Measurements from ENCODE around the gene MIPOL1. TPM values are rescaled to one million over a fixed set of nuclear protein-coding genes. Genes with fewer than 3 reads are reported as not detected.

MIPOL1 gene
- total and polyA plus RNA-seq, 2 experiments from 2014 or later: 16.6 to 24.8 TPM

DNA sequence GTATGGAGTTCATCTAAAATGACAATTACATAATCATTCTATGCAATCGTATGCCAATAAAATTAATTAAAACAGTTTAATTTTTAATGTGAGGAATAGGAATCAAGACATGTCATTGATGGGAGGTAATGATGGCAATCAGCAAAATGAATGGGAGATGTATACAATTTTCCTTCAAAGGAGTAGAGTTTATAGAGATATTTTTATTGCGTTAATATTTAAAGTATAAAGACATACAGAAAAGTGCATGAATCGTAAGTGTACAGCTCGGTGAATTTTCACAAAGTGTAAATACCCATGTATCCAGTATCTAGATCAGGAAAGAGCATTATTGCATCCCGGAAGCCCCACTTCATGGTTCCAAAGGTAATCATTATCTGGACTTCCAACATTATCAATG lies 1.2 kb downstream of the MIPOL1 start (continued):
- TF ChIP-seq EZH2phosphoT487 (IDR thresholded peaks at IDR 0.05; ENCODE audit: unreplicated experiment): no peak
- TF ChIP-seq, protein P1, sequence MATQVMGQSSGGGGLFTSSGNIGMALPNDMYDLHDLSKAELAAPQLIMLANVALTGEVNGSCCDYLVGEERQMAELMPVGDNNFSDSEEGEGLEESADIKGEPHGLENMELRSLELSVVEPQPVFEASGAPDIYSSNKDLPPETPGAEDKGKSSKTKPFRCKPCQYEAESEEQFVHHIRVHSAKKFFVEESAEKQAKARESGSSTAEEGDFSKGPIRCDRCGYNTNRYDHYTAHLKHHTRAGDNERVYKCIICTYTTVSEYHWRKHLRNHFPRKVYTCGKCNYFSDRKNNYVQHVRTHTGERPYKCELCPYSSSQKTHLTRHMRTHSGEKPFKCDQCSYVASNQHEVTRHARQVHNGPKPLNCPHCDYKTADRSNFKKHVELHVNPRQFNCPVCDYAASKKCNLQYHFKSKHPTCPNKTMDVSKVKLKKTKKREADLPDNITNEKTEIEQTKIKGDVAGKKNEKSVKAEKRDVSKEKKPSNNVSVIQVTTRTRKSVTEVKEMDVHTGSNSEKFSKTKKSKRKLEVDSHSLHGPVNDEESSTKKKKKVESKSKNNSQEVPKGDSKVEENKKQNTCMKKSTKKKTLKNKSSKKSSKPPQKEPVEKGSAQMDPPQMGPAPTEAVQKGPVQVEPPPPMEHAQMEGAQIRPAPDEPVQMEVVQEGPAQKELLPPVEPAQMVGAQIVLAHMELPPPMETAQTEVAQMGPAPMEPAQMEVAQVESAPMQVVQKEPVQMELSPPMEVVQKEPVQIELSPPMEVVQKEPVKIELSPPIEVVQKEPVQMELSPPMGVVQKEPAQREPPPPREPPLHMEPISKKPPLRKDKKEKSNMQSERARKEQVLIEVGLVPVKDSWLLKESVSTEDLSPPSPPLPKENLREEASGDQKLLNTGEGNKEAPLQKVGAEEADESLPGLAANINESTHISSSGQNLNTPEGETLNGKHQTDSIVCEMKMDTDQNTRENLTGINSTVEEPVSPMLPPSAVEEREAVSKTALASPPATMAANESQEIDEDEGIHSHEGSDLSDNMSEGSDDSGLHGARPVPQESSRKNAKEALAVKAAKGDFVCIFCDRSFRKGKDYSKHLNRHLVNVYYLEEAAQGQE (IDR thresholded peaks at IDR 0.05; ENCODE audit: unreplicated experiment): no peak

DNA sequence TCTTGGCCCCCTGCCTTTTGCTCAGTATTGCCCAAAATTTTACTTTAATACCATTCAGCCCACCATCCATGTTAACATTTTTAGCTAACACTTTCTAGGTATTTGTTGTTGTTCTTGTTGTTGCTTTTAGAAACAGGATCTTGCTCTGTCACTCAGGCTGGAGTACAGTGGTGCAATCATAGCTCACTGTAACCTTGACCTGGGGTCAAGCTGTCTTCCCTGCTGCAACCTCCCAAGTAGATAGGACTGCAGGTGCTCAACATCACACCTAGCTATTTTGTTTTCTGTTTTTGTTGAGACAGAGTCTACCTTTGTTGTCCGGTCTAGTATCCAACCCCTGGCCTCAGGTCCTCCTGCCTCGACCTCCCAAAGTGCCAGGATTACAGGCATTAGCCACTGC lies 4.0 kb downstream of the MIPOL1 start:
- H3K27ac Mint-ChIP-seq: peak overlapping the region; percentile 9; the same call in 1 of the 2 replicates
- TF ChIP-seq, protein P2, sequence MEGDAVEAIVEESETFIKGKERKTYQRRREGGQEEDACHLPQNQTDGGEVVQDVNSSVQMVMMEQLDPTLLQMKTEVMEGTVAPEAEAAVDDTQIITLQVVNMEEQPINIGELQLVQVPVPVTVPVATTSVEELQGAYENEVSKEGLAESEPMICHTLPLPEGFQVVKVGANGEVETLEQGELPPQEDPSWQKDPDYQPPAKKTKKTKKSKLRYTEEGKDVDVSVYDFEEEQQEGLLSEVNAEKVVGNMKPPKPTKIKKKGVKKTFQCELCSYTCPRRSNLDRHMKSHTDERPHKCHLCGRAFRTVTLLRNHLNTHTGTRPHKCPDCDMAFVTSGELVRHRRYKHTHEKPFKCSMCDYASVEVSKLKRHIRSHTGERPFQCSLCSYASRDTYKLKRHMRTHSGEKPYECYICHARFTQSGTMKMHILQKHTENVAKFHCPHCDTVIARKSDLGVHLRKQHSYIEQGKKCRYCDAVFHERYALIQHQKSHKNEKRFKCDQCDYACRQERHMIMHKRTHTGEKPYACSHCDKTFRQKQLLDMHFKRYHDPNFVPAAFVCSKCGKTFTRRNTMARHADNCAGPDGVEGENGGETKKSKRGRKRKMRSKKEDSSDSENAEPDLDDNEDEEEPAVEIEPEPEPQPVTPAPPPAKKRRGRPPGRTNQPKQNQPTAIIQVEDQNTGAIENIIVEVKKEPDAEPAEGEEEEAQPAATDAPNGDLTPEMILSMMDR (conservative IDR thresholded peaks at IDR 0.05; ENCODE audit: low read depth in 2 of 2): no peak
- TF ChIP-seq ZNF331 (CRISPR knock-in tag; IDR thresholded peaks at IDR 0.05; ENCODE audit: low read depth) (no peak), NANOG (IDR thresholded peaks at IDR 0.05; ENCODE audit: borderline replicate concordance) (no peak), EZH2 (IDR thresholded peaks at IDR 0.05; ENCODE audit: low read depth, unreplicated experiment) (no peak), EZH2phosphoT487 (IDR thresholded peaks at IDR 0.05; ENCODE audit: unreplicated experiment) (no peak), POLR2AphosphoS5 (IDR thresholded peaks at IDR 0.05; ENCODE audit: low read depth) (no peak), ZNF114 (CRISPR knock-in tag; IDR thresholded peaks at IDR 0.05) (no peak), STAT1 (IDR thresholded peaks at IDR 0.05; ENCODE audit: unreplicated experiment) (no peak), CREB1 (CRISPR knock-in tag; IDR thresholded peaks at IDR 0.05; ENCODE audit: low read depth) (no peak)
- TF ChIP-seq, protein P3, sequence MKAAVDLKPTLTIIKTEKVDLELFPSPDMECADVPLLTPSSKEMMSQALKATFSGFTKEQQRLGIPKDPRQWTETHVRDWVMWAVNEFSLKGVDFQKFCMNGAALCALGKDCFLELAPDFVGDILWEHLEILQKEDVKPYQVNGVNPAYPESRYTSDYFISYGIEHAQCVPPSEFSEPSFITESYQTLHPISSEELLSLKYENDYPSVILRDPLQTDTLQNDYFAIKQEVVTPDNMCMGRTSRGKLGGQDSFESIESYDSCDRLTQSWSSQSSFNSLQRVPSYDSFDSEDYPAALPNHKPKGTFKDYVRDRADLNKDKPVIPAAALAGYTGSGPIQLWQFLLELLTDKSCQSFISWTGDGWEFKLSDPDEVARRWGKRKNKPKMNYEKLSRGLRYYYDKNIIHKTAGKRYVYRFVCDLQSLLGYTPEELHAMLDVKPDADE (IDR thresholded peaks at IDR 0.05): no peak
- TF ChIP-seq, protein P4, sequence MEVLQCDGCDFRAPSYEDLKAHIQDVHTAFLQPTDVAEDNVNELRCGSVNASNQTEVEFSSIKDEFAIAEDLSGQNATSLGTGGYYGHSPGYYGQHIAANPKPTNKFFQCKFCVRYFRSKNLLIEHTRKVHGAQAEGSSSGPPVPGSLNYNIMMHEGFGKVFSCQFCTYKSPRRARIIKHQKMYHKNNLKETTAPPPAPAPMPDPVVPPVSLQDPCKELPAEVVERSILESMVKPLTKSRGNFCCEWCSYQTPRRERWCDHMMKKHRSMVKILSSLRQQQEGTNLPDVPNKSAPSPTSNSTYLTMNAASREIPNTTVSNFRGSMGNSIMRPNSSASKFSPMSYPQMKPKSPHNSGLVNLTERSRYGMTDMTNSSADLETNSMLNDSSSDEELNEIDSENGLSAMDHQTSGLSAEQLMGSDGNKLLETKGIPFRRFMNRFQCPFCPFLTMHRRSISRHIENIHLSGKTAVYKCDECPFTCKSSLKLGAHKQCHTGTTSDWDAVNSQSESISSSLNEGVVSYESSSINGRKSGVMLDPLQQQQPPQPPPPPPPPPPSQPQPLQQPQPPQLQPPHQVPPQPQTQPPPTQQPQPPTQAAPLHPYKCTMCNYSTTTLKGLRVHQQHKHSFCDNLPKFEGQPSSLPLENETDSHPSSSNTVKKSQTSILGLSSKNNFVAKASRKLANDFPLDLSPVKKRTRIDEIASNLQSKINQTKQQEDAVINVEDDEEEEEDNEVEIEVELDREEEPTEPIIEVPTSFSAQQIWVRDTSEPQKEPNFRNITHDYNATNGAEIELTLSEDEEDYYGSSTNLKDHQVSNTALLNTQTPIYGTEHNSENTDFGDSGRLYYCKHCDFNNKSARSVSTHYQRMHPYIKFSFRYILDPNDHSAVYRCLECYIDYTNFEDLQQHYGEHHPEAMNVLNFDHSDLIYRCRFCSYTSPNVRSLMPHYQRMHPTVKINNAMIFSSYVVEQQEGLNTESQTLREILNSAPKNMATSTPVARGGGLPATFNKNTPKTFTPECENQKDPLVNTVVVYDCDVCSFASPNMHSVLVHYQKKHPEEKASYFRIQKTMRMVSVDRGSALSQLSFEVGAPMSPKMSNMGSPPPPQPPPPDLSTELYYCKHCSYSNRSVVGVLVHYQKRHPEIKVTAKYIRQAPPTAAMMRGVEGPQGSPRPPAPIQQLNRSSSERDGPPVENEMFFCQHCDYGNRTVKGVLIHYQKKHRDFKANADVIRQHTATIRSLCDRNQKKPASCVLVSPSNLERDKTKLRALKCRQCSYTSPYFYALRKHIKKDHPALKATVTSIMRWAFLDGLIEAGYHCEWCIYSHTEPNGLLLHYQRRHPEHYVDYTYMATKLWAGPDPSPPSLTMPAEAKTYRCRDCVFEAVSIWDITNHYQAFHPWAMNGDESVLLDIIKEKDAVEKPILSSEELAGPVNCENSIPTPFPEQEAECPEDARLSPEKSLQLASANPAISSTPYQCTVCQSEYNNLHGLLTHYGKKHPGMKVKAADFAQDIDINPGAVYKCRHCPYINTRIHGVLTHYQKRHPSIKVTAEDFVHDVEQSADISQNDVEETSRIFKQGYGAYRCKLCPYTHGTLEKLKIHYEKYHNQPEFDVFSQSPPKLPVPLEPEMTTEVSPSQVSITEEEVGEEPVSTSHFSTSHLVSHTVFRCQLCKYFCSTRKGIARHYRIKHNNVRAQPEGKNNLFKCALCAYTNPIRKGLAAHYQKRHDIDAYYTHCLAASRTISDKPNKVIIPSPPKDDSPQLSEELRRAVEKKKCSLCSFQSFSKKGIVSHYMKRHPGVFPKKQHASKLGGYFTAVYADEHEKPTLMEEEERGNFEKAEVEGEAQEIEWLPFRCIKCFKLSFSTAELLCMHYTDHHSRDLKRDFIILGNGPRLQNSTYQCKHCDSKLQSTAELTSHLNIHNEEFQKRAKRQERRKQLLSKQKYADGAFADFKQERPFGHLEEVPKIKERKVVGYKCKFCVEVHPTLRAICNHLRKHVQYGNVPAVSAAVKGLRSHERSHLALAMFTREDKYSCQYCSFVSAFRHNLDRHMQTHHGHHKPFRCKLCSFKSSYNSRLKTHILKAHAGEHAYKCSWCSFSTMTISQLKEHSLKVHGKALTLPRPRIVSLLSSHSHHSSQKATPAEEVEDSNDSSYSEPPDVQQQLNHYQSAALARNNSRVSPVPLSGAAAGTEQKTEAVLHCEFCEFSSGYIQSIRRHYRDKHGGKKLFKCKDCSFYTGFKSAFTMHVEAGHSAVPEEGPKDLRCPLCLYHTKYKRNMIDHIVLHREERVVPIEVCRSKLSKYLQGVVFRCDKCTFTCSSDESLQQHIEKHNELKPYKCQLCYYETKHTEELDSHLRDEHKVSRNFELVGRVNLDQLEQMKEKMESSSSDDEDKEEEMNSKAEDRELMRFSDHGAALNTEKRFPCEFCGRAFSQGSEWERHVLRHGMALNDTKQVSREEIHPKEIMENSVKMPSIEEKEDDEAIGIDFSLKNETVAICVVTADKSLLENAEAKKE (CRISPR knock-in tag; IDR thresholded peaks at IDR 0.05): no peak

More for the DNA sequence above, 4.0 kb downstream of the MIPOL1 start:
- Histone ChIP-seq H3K27ac (ENCODE audit: low read depth) (no peak overlapping the region), H3F3A (replicated peaks; ENCODE audit: low read depth) (no peaks in the 10 kb centered on the region), H3K4me2 (no peak overlapping the region), H3K27me3 (ENCODE audit: insufficient read depth) (no peaks in the 10 kb centered on the region), H3K36me3 (ENCODE audit: insufficient read depth) (peaks cover 9% of the 10 kb centered on the region; the same call in 1 of the 2 replicates), H3K79me2 (replicated peaks; ENCODE audit: insufficient read depth) (peaks cover 77% of the 10 kb centered on the region), H3K4me1 (ENCODE audit: insufficient read depth) (peaks cover 31% of the 10 kb centered on the region), H2AFZ (no peak overlapping the region), H3K4me3 (no peak overlapping the region), H4K20me1 (replicated peaks; ENCODE audit: insufficient read depth) (peaks cover 11% of the 10 kb centered on the region; the same call in 1 of the 2 replicates), H3K9me2 (ENCODE audit: insufficient read depth) (no peaks in the 10 kb centered on the region)
- DNase-seq (ENCODE audit: low spot score) (no peak), ATAC-seq (no peak)
- Mint-ChIP-seq H3K9me3 (peaks cover 29% of the 10 kb centered on the region), H3K4me3 (no peak overlapping the region), H3K36me3 (ENCODE audit: low read depth) (peaks cover 34% of the 10 kb centered on the region), H3K27me3 (ENCODE audit: insufficient read depth, low read depth, poor library complexity) (peaks cover 8% of the 10 kb centered on the region), H3K4me1 (peaks cover 17% of the 10 kb centered on the region; the same call in 2 of the 3 replicates)

All from GM23338 (cell line).